Endothelial cell of umbilical vein (primary cell): Measurements from ENCODE around the gene PKHD1. TPM values are rescaled to one million over a fixed set of nuclear protein-coding genes. Genes with fewer than 3 reads are reported as not detected.

ENCODE experiments used
- BruUV-seq: library from RNA; stranded (reverse); fragments of 400-500 nt; replicated peaks from 2 replicates; lab custom pipeline; 2021; lab: Mats Ljungman, UMichigan
- CTCF ChIA-PET: fragments of 300-600, 350-600 bp; sonication (Branson Sonifier 250); formaldehyde crosslinking; loops from one replicate; lab custom pipeline; 2021; ENCODE audit warnings: antibody characterized with exemption, inconsistent platforms; lab: Charles Lee
- POLR2A ChIA-PET: fragments of 300-600, 350-600 bp; sonication (Branson Sonifier 250); formaldehyde crosslinking; loops from one replicate; lab custom pipeline; 2021; ENCODE audit warnings: antibody characterized with exemption, inconsistent platforms; lab: Charles Lee
- DNase-seq: peaks from one replicate; pipeline ENCODE4 v3.0.0-alpha.2; 2011; ENCODE audit warnings: low read depth, low spot score
- FAIRE-seq: peaks from 2 replicates; lab custom pipeline; 2011; peaks lifted over from hg19 to GRCh38; lab: Jason Lieb, UNC
- H2AFZ ChIP-seq: 2 replicates; pipeline ENCODE4 v1.6.0; 2012; ENCODE audit warnings: low read depth, low read length, control low read depth, inconsistent platforms
- H3K27ac ChIP-seq: 2 replicates; pipeline ENCODE4 v1.5.1; 2011; ENCODE audit warnings: low read depth, mild to moderate bottlenecking, control low read depth, low read length, moderate library complexity; ENCODE audit not compliant: insufficient read depth
- H3K27me3 ChIP-seq, 2 experiments: 2 replicates each; pipeline versions ENCODE4 v1.6.0 to v1.6.1; 2011; ENCODE audit warnings: low read length in 2 of 2, mixed read lengths in 1 of 2; ENCODE audit not compliant: control insufficient read depth in 2 of 2, insufficient read depth in 2 of 2
- H3K36me3 ChIP-seq, 2 experiments: 2 replicates in 1 of 2; 3 replicates in 1 of 2; pipeline ENCODE4 v1.5.1; 2011; ENCODE audit warnings: low read length in 2 of 2, mild to moderate bottlenecking in 1 of 2, moderate library complexity in 1 of 2; ENCODE audit not compliant: control insufficient read depth in 2 of 2, insufficient read depth in 2 of 2; ENCODE audit errors: extremely low read depth in 1 of 2
- H3K4me1 ChIP-seq: 3 replicates; pipeline ENCODE4 v1.5.1; 2011; ENCODE audit warnings: mild to moderate bottlenecking, low read length; ENCODE audit not compliant: control insufficient read depth, insufficient read depth; ENCODE audit errors: extremely low read depth
- H3K4me2 ChIP-seq: 2 replicates; pipeline ENCODE4 v1.6.1; 2011; ENCODE audit warnings: low read length, control low read depth, mixed read lengths; ENCODE audit not compliant: insufficient read depth
- H3K4me3 ChIP-seq, 3 experiments: fragments of 200-600 bp in 1 of 3; sonication (generic), shearing (Covaris generic) in 1 of 3; replicated peaks in 1 of 3; 2 replicates each; pipeline ENCODE4 v1.5.1; 2011 to 2016; ENCODE audit warnings: control low read depth in 3 of 3, low read length in 3 of 3, mild to moderate bottlenecking in 2 of 3, inconsistent platforms in 1 of 3, low read depth in 1 of 3, moderate library complexity in 1 of 3; ENCODE audit not compliant: insufficient read depth in 1 of 3
- H3K79me2 ChIP-seq: 2 replicates; pipeline ENCODE4 v1.6.0; 2012; ENCODE audit warnings: low read length, inconsistent platforms; ENCODE audit not compliant: control insufficient read depth, insufficient read depth
- H3K9ac ChIP-seq: replicated peaks from 2 replicates; pipeline ENCODE3; 2011; ENCODE audit warnings: low read length, control low read depth; ENCODE audit not compliant: insufficient read depth; ENCODE audit errors: extremely low read depth
- H3K9me1 ChIP-seq: replicated peaks from 3 replicates; pipeline ENCODE4 v1.6.0; 2011; ENCODE audit warnings: mild to moderate bottlenecking, low read length; ENCODE audit not compliant: control insufficient read depth, insufficient read depth; ENCODE audit errors: extremely low read depth
- H3K9me3 ChIP-seq: replicated peaks from 2 replicates; pipeline ENCODE4 v1.5.1; 2012; ENCODE audit warnings: low read length, inconsistent platforms; ENCODE audit not compliant: control insufficient read depth, insufficient read depth
- H4K20me1 ChIP-seq: replicated peaks from 2 replicates; pipeline ENCODE3; 2011; ENCODE audit warnings: mild to moderate bottlenecking, low read length; ENCODE audit not compliant: control insufficient read depth, insufficient read depth; ENCODE audit errors: extremely low read depth
- CTCF ChIP-seq, 2 donors: IDR thresholded peaks; 1 replicate in 1 of 2; 2 replicates in 1 of 2; pipeline ENCODE4 v1.5.1; 2011; ENCODE audit warnings: low read length in 2 of 2, mild to moderate bottlenecking in 2 of 2, moderate library complexity in 2 of 2, control low read depth in 1 of 2, inconsistent platforms in 1 of 2, low read depth in 1 of 2; ENCODE audit not compliant: insufficient read depth in 1 of 2; ENCODE audit errors: extremely low read depth in 1 of 2
- EZH2 ChIP-seq: IDR thresholded peaks from 2 replicates; pipeline ENCODE4 v1.6.1; 2012; ENCODE audit warnings: borderline replicate concordance, low read depth, mild to moderate bottlenecking, moderate library complexity, low read length, inconsistent platforms; ENCODE audit not compliant: severe bottlenecking
- FOS ChIP-seq: IDR thresholded peaks from 2 replicates; pipeline ENCODE4 v1.6.1; 2011; ENCODE audit warnings: mild to moderate bottlenecking, low read length, moderate library complexity, borderline replicate concordance; ENCODE audit not compliant: insufficient read depth
- GATA2 ChIP-seq: IDR thresholded peaks from 2 replicates; pipeline ENCODE4 v1.7.0; 2011; ENCODE audit warnings: low read depth, mild to moderate bottlenecking, moderate library complexity, mixed read lengths, low read length; ENCODE audit not compliant: insufficient read length, insufficient read depth
- JUN ChIP-seq: IDR thresholded peaks from 2 replicates; pipeline ENCODE4 v1.6.1; 2011; ENCODE audit warnings: borderline replicate concordance, low read depth; ENCODE audit not compliant: insufficient read length, insufficient read depth
- MAX ChIP-seq: IDR thresholded peaks from 2 replicates; pipeline ENCODE4 v1.6.1; 2011; ENCODE audit not compliant: insufficient read depth, insufficient read length
- MYC ChIP-seq: IDR thresholded peaks from one replicate; pipeline ENCODE4 v1.6.1; 2011; ENCODE audit warnings: mild to moderate bottlenecking, low read depth, low read length
- POLR2A ChIP-seq: IDR thresholded peaks from 2 replicates; pipeline ENCODE4 v1.6.1; 2012; ENCODE audit warnings: low read depth, mild to moderate bottlenecking, control low read depth, low read length
- POLR2AphosphoS5 ChIP-seq: IDR thresholded peaks from 2 replicates; pipeline ENCODE4 v1.6.1; 2012; ENCODE audit warnings: low read depth, mild to moderate bottlenecking, control low read depth, low read length, moderate library complexity; ENCODE audit not compliant: insufficient read depth
- dilution Hi-C: fragments of 300-500 bp; cut with MboI; formaldehyde crosslinking; loops from one replicate; pipeline ENCODE4 v1.15.0; 2019; ENCODE audit warnings: low sequenced_read_pairs; ENCODE audit not compliant: extremely low pct_ligation_motif_present
- intact Hi-C: fragments of 100-400 bp; cut with micrococcal nuclease; formaldehyde crosslinking; loops from one replicate; pipeline ENCODE4 v1.10.0; 2022
- polyA plus RNA-seq, 4 experiments: library from polyadenylated mRNA; depleted of rRNA in 3 of 4; stranded (reverse) in 3 of 4; unstranded in 1 of 4; fragments of >200 nt; gene quantifications; 2 replicates each; pipeline versions ENCODE4 v1.2.1 to v1.2.3, GENCODE V29; 2011 to 2012; ENCODE audit warnings: missing spikeins in 1 of 4
- total RNA-seq: library from RNA; stranded (reverse); gene quantifications from 2 replicates; pipeline ENCODE4 v1.2.3, GENCODE V29; 2021

Gene PKHD1
- total and polyA plus RNA-seq, 2 donors (not counting 3 experiments of a cell fraction or from before 2014, with no cell fraction given): not detected

GRCh38 chr6:51976374-51976773 is 111.0 kb downstream of the PKHD1 start:
- ChIA-PET CTCF (no interaction called here), POLR2A (no interaction called here)
- Histone ChIP-seq H3K4me3 (no peak overlapping the region), H3K9me3 (no peaks in the 10 kb centered on the region), H3K4me2 (no peak overlapping the region), H3K9ac (no peak overlapping the region), H3K27ac (no peak overlapping the region), H4K20me1 (no peaks in the 10 kb centered on the region), H2AFZ (no peak overlapping the region), H3K27me3 (no peaks in the 10 kb centered on the region), H3K79me2 (no peaks in the 10 kb centered on the region), H3K9me1 (no peaks in the 10 kb centered on the region), H3K36me3 (no peaks in the 10 kb centered on the region), H3K4me1 (no peaks in the 10 kb centered on the region)
- intact Hi-C loops: no loop called here
- DNase-seq (no peak), FAIRE-seq (no peak)
- dilution Hi-C loops: no loop called here
- no TSS peak for BruUV-seq
- TF ChIP-seq EZH2 (no peak), GATA2 (no peak), MYC (no peak), POLR2AphosphoS5 (no peak), JUN (no peak), POLR2A (no peak), CTCF (IDR thresholded peaks at IDR 0.05; ENCODE audit: extremely low read depth in 1 of 2, insufficient read depth in 1 of 2, low read depth in 1 of 2, low read length in 2 of 2) (no peak), MAX (no peak), FOS (no peak)
